ENCODE data around the gene RAD18.

Gene RAD18, protein sequence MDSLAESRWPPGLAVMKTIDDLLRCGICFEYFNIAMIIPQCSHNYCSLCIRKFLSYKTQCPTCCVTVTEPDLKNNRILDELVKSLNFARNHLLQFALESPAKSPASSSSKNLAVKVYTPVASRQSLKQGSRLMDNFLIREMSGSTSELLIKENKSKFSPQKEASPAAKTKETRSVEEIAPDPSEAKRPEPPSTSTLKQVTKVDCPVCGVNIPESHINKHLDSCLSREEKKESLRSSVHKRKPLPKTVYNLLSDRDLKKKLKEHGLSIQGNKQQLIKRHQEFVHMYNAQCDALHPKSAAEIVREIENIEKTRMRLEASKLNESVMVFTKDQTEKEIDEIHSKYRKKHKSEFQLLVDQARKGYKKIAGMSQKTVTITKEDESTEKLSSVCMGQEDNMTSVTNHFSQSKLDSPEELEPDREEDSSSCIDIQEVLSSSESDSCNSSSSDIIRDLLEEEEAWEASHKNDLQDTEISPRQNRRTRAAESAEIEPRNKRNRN

GRCh38 chr3:8963137-8963853 lies at the start of gene RAD18:
TSS of gene RAD18 (minus strand) at chr3:8963472. CDS start at chr3:8963385, 87 bp downstream.
- no peak for FAIRE-seq

DNA sequence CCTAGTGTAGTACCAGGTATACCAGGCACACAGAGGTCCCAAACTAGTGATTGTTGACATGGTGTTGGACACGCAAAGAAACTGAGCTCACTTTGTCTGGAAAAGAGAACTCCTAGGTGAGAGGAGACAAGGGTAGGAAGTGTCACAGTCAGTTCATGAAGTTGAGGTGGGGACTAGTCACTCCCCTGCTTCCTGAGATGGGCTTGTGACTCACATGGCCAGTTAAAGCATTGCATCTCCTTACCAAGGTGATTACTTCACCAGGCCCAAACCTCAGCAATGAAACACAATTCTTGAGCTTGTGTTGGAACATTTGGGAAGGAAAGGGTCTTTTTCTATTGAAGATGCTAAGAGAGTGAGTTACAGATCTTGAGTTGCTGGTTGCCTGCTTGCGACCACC lies 49.2 kb upstream of the RAD18 start:
- no peak for FAIRE-seq

DNA sequence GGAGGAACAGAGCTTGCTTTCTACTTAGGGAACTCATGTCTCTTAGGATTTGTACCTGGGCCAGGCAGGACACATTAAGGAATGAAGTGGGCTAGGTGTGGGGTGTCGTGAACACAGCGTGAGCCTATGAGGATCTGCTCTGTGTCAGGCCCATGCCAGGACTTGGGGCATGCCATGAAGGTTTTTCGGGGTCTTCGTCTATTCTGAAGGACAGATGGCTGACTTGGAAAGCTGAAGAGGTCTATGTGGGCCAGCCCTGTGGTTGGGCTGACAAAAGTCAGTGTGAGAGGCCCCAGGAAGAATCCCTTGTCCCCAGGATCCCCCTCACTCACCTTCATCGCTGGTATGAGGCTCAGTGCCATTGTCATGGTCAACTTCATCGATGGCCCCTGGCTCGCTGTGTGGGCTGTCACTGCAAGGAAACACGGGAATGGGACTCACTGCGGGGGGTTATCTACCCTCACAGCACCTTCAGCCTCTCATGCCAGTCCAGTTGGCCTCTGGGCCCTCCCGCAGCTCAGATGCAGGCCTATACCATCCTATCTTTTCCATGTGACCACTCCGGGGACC lies 46.8 kb upstream of the RAD18 start:
- no peak for FAIRE-seq

- no peak for FAIRE-seq
Measured at GRCh38 chr3:9008550-9009255, 45.4 kb upstream of the RAD18 start.

DNA sequence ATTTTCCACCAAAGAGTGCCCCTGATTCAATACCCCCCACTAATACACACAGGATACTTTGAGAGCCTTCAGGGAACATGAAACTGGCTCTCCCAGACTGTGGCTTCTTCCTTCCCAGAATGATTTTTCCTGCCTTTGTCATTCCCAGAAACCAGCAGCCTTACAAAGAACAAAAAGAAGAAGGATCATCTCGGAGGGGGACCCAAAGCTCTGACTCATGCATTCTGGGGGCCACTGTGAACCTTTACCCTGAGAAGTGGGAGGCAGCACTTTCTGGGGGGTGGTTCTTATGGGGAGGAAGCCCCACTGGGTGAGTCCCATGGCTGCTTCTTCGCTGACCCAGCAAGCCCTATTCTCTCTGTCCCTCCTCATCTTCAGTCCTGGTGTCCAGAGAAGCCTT lies 44.7 kb upstream of the RAD18 start:
- no peak for FAIRE-seq

DNA sequence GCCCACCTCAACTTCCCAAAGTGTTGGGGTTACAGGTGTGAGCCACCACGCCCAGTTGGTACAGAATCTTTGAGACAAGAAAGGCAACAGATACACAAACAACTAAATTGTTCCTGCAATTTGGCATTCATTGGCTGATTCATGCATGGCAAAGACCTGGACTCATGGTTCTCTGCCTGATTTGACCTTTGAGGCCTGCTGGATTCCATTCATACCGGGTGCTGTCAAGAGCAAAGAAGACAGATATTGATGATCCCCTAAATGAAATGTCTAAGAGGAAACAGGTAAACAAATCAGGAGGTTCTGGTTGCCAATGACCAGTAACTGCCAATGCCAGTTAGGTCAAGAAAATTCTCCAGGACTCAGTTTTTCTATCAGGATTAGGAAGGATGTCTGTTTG lies 43.9 kb upstream of the RAD18 start:
- FAIRE-seq: no peak

DNA sequence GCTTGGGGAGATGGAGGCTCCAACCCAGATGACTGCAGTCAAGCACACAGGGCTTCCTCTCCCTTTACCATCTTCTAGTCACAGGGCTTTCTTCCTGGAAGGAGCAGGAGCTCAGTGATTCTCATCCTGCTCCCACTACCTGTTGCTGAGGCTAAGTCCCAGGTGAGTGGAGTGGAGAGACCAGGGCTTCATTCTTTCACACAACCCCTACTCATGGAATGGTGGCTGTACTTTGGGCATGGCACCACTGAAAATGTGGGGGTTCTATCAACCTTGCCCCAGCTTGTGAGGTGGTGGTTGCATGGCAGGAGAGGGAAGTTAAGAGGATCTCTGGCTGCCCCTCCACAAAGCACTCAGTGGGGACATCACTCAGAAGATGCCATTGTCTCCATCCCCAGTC lies 36.8 kb upstream of the RAD18 start:
- FAIRE-seq: no peak

GRCh38 chr3:8997151-8997550 lies 33.9 kb upstream of the RAD18 start:
- FAIRE-seq: no peak

GRCh38 chr3:8996681-8997121 lies 33.4 kb upstream of the RAD18 start:
- no peak for FAIRE-seq

DNA sequence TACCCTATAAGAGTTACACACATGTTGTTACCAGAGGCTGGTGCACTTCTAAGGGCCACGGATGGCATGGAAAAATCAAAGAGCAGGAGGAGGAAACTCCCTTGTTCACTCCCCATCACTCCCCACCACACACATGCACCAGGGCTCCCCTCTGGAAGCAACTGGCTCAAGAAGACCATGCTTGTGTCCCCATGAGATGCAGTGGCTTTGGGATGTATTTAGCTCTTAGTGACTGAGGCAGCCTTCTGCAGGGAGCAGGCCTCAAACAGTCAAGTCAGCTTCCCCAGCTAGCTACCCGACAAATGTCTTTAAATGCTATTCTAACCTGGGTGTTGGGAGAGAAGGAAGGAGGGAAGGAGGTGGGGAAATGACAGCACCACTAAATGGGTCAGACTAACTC lies 32.9 kb upstream of the RAD18 start:
- no peak for FAIRE-seq

DNA sequence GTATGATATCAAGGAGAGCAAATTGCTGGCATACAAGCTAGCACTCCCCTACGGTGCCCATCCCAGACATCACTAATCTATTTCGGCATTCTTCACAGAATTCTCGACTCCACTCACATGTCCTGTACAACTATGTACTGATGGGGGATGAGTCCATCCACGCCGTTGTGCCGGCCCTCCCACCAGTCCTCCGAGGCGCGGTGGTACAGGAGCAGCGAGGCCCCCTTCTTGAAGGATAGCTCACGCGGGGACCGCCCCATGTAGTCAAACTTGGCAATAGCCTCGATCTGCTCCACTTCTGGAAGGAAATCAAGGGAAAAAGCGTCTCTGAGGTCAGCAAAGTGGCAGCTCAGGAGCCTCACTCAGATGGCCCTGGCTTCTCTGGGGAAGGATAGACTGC lies 31.0 kb upstream of the RAD18 start:
- FAIRE-seq: no peak

DNA sequence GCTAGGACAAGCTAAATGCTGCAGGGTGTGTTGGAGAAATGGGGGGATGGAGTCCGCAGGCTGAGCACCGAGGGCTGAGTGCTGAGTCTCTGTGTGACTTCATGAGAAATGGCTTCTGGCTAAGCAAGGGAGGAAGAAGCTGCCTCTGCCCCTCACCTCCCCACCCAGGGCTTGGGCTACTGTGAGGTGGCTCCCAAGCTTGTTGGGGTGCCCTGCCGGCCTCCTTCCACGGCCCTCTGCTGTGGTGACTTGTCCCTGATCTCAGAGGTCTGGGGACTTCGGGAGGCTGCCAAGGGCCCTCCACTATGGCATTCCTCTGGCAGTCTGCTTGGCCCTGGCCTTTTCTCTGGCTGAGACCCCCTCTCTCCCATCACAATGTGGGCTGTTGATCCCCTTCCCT lies 30.1 kb upstream of the RAD18 start:
- FAIRE-seq: no peak

DNA sequence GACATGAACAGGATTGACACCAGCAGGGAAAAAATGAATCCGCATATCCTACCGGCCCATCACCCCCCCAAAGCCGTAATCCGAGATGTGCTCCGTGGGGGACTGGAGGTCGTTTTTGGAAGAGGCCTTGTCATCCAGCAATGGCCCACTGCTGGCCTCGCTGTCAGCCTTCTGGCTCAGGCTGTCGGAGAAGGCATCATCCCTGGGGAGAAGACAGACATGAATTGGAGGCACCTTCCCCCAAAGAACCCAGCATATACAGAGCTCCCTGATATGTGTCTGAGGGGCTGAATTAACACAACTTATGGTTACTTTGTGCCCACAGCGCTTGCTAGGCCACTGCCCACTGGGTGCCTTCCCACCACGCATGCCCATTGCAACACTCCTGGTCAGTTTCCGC lies 29.6 kb upstream of the RAD18 start:
- no peak for FAIRE-seq

DNA sequence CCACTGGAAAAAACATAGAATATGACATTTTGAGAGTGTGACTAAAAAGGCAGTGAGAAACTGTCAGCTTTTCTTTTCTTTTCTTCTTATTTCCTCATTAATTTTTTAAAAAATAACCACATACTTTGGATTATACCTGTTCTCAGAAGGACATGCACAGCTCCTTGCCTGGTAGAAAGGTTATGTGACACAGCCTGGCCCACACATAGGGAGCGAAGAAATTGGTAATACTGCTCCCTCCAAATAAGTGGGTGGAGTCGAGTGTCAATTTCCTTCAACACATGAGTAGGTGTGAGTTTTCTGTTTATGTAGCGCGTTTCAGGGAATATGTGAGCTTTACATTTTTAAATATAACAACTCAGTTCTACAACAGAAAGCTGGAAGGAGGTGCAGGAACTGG lies 28.9 kb upstream of the RAD18 start:
- FAIRE-seq: no peak

- FAIRE-seq: no peak
Measured at GRCh38 chr3:8990266-8991215, 27.3 kb upstream of the RAD18 start.

GRCh38 chr3:8988791-8989558 lies 25.7 kb upstream of the RAD18 start:
- no peak for FAIRE-seq

- FAIRE-seq: no peak
Measured at GRCh38 chr3:8988384-8988655, 25.0 kb upstream of the RAD18 start.

- no peak for FAIRE-seq
Measured at GRCh38 chr3:8987645-8988383, 24.5 kb upstream of the RAD18 start.

DNA sequence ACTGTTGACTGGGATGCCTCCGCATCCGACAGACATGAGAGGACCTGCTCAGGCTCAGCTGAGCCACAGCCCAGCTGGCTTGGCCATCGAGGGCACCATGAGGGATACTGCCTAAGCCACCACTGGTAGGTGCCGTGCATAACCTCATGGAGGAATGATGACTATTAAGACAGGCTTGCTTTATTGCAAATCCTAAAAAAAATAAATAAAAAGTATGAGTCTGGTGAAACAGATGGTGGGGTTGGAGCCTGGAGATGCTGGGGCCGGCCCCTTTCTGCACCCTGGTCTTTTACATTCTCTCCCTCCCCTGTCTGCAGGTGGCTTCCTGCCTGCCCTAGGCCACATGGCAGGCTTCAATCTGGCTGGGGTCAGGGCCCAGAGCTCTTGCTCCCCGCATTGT lies 24.0 kb upstream of the RAD18 start:
- no peak for FAIRE-seq

DNA sequence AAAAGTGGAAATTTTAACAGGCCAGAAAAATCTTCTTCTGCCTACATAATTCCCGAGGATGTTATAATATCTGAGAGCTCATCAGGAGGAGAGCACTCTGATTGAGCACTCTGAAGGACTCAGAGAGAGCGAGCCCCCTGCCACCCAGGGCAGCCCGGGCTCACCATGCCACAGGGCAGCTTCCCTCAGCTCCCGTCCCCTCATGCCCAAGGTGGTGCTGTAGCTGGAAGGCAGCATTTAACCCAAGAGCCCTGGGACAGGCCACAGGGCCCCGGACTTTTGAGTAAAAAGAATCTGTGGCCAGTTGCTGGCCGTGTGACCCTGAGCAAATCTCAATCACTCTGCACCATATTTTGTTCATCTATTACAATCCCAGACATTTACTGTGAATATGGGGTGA lies 23.5 kb upstream of the RAD18 start:
- no peak for FAIRE-seq

GRCh38 chr3:8985876-8986275 lies 22.6 kb upstream of the RAD18 start:
- no peak for FAIRE-seq
